Measurements from ENCODE around the gene AIFM3.

AIFM3 gene

DNA sequence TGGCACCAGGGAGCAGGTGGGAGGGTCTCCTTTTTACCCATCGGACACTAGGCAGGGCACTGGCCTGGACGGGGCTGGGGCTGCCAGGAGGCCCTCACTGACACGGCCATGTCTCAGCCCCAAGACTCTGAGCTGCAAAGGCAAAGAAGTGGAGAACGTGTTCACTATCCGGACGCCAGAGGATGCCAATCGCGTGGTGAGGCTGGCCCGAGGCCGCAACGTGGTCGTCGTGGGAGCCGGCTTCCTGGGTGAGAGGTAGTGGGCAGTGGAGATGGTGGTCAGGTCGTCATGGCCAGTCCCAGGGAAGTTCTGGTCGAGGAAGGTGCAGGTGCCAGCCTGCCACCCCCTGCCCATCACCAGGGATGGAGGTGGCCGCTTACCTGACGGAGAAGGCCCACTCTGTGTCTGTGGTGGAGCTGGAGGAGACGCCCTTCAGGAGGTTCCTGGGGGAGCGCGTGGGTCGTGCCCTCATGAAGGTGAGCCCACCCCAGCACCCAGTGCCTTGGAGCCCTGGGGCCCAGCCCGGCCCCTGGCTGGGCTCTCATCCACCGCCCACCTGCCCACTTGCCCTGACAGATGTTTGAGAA is 9.3 kb downstream of the AIFM3 start:
- DNase-seq, result no peak

DNA sequence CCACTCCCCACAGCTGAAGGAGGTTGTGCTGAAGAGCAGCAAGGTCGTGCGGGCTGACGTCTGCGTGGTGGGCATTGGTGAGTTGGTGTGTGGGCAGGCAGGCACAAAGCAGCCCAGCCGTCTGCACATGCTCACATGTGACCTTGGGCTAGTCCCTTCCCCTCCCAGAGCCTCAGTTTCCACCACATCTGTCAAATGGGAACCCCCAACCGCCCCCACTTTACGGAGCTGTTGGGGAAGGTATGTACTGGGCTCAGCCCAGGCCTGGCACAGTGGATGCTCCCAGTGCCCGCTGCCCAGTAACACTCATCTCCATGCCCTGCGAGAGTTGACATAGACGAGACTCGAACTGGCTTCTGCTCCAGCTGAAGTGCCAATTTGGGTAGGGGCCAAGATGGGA is 10.0 kb downstream of the AIFM3 start:
- DNase-seq, result no peak

- DNase-seq, result no peak
These were observed 10.6 kb downstream of the AIFM3 start for GRCh38 chr22:20977516-20978170.

DNA sequence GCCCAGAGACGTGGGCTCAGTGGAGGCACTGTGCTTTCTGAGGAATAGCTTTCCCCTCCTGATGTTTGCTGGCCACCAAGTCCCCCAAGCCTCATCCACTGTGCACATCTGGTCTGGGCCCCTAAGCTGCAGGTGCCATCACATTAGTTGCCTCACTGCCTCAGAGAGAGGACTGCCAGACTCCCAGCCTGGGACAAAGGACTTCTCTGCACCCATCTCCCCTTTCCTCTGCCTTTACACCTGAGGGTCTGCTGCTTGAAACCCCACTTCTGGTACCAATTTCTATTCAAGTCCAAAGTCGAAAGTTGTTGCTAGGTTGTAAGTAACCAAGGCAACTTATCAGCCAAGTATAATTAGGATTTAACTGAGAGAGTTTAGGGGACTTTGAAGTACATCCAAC is 11.4 kb downstream of the AIFM3 start:
- no peak for DNase-seq

GRCh38 chr22:20979243-20979809 is 12.3 kb downstream of the AIFM3 start:
- no peak for DNase-seq

DNA sequence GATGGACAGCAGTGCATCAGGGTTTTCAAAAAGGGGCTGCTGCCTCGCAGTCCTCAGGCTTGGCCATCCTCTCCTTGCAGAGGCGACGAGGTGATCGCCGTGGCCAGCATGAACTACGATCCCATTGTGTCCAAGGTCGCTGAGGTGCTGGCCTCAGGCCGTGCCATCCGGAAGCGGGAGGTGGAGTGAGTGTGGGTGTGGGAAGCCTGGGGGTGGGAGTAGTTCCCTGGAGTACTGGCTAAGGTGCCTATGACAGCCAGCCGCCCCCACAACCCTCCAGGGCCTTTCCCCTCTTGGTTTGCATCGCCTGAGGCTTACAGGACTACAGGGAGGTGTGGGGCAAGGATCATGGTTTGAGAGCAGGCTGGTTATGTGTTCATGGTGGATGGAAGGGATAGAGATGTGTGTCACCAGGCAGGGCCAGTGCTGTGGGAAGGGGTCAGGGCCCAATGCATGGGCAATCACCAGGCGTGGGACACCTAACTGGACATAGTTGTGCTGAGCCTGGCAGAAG is 12.9 kb downstream of the AIFM3 start:
- no peak for DNase-seq

DNA sequence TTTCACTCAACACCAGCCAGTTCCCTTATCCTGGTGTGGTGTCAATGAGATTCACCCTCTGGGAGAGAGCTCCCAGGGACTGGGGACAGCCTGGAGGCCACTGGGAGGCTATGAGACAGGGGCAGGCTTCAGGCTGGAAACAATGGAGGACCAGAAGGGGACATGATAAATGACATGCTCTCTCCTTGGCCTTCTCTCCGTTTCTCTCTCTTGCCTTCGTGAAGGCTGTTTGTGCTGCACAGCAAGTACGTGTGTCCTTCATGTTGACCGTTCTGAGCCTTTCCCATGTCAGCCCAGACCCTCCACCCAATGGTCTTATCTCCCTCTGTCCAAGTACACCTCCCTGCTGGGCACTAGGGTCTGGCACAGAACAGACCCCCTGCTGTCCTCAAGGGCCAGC is 13.5 kb downstream of the AIFM3 start:
- no peak for DNase-seq

DNA sequence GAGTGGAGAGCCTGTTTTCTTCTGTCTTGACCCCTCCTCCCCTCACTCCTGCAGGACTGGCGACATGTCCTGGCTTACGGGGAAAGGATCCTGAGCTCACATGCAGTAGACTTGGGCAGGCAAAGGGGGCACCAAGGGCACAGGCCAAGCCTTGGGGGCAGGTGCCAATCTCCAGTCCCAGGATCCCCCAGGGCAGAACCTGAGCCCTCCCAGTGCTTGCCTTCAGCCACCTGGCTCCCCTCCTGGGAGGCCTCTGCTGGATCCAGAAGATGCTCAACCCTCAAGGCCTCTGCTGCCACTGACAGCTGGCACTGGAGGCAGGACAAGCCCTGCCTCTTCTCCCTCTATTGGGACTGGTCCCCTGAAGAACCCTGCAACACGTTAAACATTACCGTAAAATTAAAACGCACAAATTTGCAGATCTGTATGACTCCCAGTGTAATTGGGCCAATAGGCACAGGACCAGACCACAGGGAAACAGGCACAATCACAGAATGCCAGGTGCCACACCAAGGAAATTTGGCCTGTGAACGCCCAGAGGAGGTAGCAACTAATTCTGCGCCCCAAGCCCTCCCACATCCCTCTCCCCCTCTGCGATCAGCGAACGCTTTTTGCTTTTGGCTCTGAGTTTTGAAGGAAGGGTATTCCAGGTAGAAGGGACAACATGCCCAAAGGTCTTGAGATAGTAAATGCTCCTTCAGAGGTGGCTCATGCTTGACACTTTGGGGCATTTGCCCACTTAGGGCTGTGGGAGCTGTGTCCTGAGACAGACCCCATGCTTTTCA is 14.1 kb downstream of the AIFM3 start:
- no peak for DNase-seq

DNA sequence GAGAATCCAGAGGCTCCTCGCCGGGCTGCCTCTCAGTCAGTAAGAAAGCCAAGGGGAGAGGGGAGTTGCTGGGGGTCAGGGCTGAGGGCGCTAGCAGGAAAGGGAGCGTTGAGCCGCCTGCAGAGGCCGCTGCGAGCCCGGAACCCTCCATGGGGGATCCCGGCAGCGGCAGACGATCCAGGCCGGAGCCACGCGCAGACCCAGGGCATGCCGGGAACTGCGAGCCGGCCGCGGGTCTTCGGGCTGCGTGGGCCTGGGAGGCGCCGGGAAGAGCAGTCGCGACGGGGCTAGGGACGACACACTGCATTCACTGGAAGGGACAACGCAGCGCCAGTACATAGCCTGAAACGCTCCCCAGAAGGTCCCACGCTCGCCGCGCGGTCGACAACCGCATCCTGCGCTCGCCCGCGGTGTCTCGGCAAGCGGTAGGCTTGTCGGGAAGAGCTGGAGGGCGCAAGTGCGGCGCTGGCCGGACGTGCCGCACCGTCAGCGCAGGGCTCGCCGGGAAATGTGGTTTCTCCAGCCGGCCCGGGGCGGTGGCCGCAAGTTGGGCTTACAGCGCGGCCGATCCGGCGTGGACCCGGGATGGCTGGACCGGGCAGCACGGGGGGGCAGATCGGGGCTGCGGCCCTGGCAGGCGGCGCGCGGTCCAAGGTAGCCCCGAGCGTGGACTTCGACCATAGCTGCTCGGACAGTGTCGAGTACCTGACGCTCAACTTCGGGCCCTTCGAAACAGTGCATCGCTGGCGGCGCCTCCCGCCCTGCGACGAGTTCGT is 14.9 kb downstream of the AIFM3 start, which contains the start of gene LZTR1:
Gene LZTR1, plus strand, starts transcription at position 511 of the 776 bp plus-strand sequence. Its CDS starts 75 bp downstream, at position 586.
- DNase-seq, result no peak

GRCh38 chr22:20982563-20982882 is 15.5 kb downstream of the AIFM3 start:
- DNase-seq, result no peak

DNA sequence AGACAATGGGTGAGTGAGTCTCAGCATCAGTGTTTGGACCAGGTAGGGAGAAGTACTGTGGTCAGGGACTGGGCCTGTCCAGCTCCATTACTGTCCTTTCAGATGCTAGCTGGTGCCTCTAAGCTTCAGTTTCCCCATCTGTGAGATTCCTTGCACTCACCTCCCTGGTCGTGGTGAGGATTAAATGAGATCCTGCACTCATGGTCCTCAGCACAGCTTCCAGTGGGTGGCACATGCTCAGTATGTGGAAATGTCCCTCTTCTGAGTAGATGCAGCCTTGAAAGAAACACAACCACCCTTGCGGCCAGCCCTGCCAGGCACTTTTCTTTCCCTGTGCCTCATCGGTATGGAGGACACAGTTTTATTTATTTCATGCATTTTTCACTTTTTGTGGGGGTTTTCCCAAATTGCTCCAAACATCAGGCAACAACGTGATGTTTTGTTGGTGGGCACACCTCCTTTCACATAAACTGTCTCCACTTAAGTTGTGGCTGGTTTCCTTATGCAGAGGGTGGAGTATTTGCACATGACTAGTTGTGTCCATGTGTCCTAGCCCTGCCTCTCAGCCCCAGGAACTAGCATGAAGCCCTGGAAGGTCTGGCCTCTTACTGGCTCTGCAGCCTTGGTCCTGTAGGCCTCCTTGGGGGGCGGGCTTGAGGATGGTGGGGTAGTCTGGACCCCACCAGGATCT is 16.2 kb downstream of the AIFM3 start:
- DNase-seq, result no peak

DNA sequence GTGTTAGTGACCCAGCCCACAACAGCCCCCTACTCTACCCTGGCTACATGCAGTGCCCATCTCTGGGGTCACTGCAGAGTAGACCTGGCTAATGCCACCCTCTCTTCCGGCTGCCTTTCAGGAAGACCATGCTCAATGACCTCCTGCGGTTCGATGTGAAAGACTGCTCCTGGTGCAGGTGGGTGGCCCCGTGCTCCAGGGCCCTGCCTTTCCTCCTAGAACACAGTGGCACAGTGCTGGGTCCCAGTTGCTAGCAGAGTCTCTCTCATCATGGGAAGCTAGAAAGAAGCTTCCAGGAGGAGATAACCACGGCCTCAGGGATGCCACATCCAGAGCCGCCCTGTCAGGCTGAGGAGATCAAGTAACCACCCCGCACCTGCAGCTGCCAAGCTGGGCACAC is 18.7 kb downstream of the AIFM3 start:
- no peak for DNase-seq

DNA sequence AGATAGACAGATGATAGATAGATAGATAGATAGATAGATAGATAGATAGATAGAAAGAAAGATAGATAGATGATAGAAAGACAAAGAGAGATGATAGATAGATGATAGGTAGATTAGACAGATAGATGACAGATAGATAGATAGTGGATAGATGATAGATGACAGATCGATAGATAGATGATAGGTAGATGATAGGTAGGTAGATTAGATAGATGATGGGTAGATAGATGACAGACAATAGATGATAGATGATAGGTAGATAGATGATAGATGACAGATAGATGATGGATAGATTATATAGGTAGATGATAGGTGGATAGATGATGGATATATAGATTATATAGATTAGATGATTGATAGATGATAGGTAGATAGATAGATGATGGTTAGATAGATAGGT is 19.3 kb downstream of the AIFM3 start:
- no peak for DNase-seq

- no peak for DNase-seq
These were observed 20.3 kb downstream of the AIFM3 start for GRCh38 chr22:20987375-20987774.

- no peak for DNase-seq
These were observed 21.7 kb downstream of the AIFM3 start for GRCh38 chr22:20988573-20989322.

DNA sequence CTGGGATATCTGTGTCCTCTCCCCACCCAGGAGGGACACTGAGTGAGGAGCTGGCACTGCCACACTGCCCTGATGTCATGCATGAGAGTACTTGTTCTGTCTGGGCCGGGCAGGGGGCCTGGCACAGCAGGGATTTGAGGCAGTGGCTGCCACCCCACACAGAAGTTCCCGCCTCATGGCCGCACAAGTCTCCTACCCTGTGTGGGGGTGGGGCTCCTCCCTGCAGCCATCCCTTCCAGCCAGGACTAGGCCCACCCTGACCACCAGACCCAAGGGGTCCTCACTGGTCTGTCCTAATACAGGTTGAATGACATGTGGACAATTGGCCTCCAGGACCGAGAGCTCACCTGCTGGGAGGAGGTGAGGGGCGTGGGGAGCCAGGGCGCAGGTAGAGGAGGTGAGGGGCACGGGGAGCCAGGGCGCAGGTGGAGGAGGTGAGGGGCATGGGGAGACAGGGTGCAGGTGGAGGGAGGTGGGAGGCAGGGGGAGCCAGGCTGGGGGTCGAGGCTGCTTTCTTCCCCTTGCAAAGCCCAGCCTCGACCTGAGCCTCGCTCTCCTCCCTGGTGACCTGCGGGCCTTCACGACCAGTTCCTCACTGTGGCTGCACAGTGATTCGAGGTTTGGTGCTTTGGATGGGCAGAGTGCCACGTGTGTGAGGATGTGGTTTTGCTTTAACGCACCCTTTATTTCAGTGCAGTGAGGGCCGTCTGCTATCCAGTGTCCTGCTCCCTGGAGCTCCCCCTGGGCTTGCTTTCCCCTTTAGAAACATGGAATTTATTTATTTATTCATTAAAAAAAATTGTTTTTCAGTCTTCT is 22.5 kb downstream of the AIFM3 start:
- DNase-seq, result no peak

DNA sequence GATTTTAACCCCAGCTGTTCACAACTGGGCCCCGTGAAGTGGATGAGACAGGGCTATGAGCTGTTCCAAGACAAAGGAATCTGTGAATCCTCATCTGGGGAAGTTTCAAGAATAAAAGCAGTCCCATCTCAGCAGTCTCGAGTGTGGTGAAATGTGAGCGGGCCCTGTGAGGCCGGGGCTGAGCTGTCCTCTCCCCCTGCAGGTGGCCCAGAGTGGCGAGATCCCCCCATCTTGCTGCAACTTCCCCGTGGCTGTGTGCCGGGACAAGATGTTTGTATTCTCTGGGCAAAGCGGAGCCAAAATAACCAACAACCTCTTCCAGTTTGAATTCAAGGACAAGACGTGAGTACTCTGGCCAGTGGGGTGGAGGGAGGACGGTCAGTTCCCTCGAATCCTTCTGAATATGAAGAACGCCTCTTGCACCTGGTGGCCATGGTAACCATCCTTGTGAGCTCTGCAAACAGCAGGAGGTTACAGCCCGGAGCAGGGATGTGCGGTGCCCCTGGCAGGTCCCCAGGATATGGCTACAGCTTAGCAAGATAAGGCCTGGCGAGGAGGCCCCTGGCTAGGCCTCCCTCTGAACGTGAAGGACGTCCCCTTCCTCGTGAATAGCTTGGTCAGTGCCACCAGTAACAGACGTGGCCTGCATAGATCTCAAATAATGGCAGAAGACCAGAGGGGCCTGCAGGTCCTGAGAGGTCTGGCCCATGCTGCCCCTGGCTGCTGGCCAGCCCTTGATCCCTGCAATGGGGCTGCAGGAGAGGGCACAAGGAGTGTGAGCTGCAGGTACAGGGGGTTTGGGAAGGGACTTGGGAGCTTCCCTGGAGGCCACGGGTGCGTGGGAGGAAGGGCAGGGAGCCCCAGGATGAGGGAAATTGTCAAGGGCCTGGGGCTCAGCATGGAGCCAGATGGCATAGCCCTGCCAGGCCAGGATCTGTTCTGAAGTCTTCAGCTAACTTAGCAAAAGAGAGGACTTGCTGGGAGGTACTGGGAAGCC is 23.4 kb downstream of the AIFM3 start:
- no peak for DNase-seq

DNA sequence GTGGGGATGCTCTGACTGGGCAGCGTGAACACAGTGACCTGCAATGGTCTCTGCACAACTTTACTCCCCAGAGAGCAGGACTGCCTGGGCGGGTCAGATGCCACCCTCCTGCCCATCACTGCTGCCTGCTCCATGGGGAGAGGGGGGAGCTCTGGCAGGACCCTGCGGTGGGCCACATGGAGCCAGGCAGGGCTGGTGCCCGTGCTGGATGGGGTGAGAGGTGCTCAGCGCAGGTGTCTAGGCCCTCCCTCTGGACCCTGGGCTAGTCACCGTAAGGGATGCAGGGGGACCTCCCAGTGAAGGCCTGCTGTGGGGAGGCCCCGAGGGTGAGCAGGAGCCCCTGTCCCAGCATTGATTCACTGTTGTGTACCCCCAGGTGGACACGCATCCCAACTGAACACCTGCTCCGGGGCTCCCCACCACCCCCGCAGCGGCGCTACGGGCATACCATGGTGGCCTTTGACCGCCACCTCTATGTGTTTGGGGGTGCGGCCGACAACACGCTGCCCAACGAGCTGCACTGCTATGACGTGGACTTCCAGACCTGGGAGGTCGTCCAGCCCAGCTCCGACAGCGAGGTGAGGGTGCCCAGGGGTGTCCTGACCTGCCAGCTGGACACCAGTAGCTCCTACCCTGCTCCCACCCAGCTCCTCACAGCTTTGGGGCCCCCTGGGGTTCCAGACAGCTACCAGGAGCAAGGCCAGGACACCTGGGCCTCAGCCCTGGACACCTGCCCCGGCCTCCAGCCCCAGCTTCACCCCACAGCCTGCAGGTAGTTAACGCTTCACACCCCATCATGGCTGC is 24.4 kb downstream of the AIFM3 start:
- DNase-seq, result no peak

DNA sequence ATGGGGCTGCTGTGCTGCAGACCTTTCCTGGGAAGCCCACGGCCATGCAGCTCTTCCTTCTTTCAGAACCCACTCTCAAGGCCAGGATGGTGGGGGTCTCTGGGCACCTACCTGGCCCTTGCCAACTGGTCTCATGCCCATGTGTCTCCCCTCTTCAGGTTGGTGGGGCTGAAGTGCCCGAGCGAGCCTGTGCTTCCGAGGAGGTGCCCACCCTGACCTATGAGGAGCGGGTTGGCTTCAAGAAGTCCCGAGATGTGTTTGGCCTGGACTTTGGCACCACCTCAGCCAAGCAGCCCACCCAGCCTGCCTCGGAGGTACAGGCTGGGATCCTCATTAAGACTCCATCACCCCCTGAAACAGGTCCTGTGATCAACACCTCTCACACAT is 25.0 kb downstream of the AIFM3 start:
- DNase-seq, result no peak
